Stimulated activated CD4-positive, alpha-beta T cell treated with anti-CD3 and anti-CD28 coated beads, TNF-alpha, amount 100 ng/mL, for 4 hours (primary cell): ENCODE data around the gene NTHL1.

Experiments used
- DNase-seq, 3 experiments: peaks; one replicate each; pipeline ENCODE4 v3.0.0-alpha.2; 2020; ENCODE audit warnings: low read depth in 3 of 3

NTHL1 gene

GRCh38 chr16:2047330-2048115, at the start of gene NTHL1, which contains the start of gene TSC2:
NTHL1 (minus strand) TSS chr16:2047834; CDS start chr16:2047823, 11 bp downstream.
TSC2 (plus strand) TSS chr16:2047985; CDS start chr16:2048616, 631 bp downstream.
- peak; percentile 86 to 87 (median 86) for DNase-seq

GRCh38 chr16:2096853-2097595, 49.4 kb upstream of the NTHL1 start:
- DNase-seq: no peak

GRCh38 chr16:2095918-2096582, 48.4 kb upstream of the NTHL1 start:
- no peak for DNase-seq

- DNase-seq: no peak
These were observed 47.8 kb upstream of the NTHL1 start for GRCh38 chr16:2095315-2095853.

GRCh38 chr16:2093793-2094192, 46.2 kb upstream of the NTHL1 start:
- no peak for DNase-seq

GRCh38 chr16:2092866-2093265, 45.2 kb upstream of the NTHL1 start:
- DNase-seq: no peak

GRCh38 chr16:2092256-2092620, 44.6 kb upstream of the NTHL1 start:
- no peak for DNase-seq

- DNase-seq: no peak
These were observed 44.1 kb upstream of the NTHL1 start for GRCh38 chr16:2091547-2092255.

- DNase-seq: no peak
These were observed 43.3 kb upstream of the NTHL1 start for GRCh38 chr16:2090777-2091546.

GRCh38 chr16:2090481-2090776, 42.8 kb upstream of the NTHL1 start:
- no peak for DNase-seq

GRCh38 chr16:2089706-2090480, 42.3 kb upstream of the NTHL1 start:
- DNase-seq: no peak

GRCh38 chr16:2088759-2089358, 41.2 kb upstream of the NTHL1 start:
- no peak for DNase-seq

- DNase-seq: no peak
These were observed 40.4 kb upstream of the NTHL1 start for GRCh38 chr16:2087748-2088631.

GRCh38 chr16:2086812-2087747, 39.4 kb upstream of the NTHL1 start:
- DNase-seq: no peak

GRCh38 chr16:2086106-2086742, 38.6 kb upstream of the NTHL1 start:
- no peak for DNase-seq

GRCh38 chr16:2085669-2086068, 38.0 kb upstream of the NTHL1 start:
- DNase-seq: no peak
